CD4-positive, alpha-beta T cell treated with Interleukin-1 beta for 1 hour (primary cell): ENCODE results near the gene ITCH.
A peak's percentile ranks its signal among the peaks of the same experiment; 100 is the strongest.
"Not testable (repeated sequence)": the region's sequence is repeated elsewhere in the genome, so short reads cannot be mapped to it uniquely, and the experiment has no call there.

Source experiments
- DNase-seq, 2 donors: peaks; one replicate each; pipeline ENCODE4 v3.0.0-alpha.2; 2020 to 2022

ITCH gene

GRCh38 chr20:34344238-34344637 is 18.8 kb upstream of the ITCH start:
- no peak for DNase-seq

- DNase-seq: no peak
Observed at GRCh38 chr20:34345402-34345736, 17.7 kb upstream of the ITCH start.

- not testable (repeated sequence) for DNase-seq
Observed at GRCh38 chr20:34345839-34346532, 17.1 kb upstream of the ITCH start.

- DNase-seq: not testable (repeated sequence)
Observed at GRCh38 chr20:34346533-34346865, 16.6 kb upstream of the ITCH start.

GRCh38 chr20:34347571-34347970 is 15.5 kb upstream of the ITCH start:
- DNase-seq: no peak

GRCh38 chr20:34350095-34350494 is 13.0 kb upstream of the ITCH start:
- DNase-seq: no peak

- DNase-seq: not testable (repeated sequence)
Observed at GRCh38 chr20:34353467-34353866, 9.6 kb upstream of the ITCH start.

- no peak for DNase-seq
Observed at GRCh38 chr20:34355427-34355826, 7.6 kb upstream of the ITCH start.

GRCh38 chr20:34359729-34360128 is 3.3 kb upstream of the ITCH start:
- not testable (repeated sequence) for DNase-seq

- DNase-seq: no peak
Observed at GRCh38 chr20:34362502-34363061, 491 bp upstream of the ITCH start.

GRCh38 chr20:34363465-34364222 is 571 bp downstream of the ITCH start:
- peak in 1 of 2 donors; percentile 12 for DNase-seq

GRCh38 chr20:34364223-34364506 is 1.1 kb downstream of the ITCH start:
- no peak for DNase-seq

- DNase-seq: peak; percentile 32 to 41
Observed at GRCh38 chr20:34365765-34366213, 2.7 kb downstream of the ITCH start.

- DNase-seq: no peak
Observed at GRCh38 chr20:34367155-34367554, 4.1 kb downstream of the ITCH start.

GRCh38 chr20:34367911-34368310 is 4.8 kb downstream of the ITCH start:
- DNase-seq: not testable (repeated sequence)

GRCh38 chr20:34368547-34368946 is 5.5 kb downstream of the ITCH start:
- DNase-seq: no peak

GRCh38 chr20:34369265-34369664 is 6.2 kb downstream of the ITCH start:
- peak in 1 of 2 donors; percentile 24 for DNase-seq

GRCh38 chr20:34370062-34370461 is 7.0 kb downstream of the ITCH start:
- DNase-seq: no peak

GRCh38 chr20:34373445-34373844 is 10.4 kb downstream of the ITCH start:
- no peak for DNase-seq

GRCh38 chr20:34374209-34374760 is 11.2 kb downstream of the ITCH start:
- DNase-seq: no peak

- DNase-seq: no peak
Observed at GRCh38 chr20:34375977-34376430, 12.9 kb downstream of the ITCH start.

- DNase-seq: no peak
Observed at GRCh38 chr20:34377072-34377847, 14.2 kb downstream of the ITCH start.

GRCh38 chr20:34382174-34382573 is 19.1 kb downstream of the ITCH start:
- no peak for DNase-seq
